ENCODE data around the gene NAA60.

DNA sequence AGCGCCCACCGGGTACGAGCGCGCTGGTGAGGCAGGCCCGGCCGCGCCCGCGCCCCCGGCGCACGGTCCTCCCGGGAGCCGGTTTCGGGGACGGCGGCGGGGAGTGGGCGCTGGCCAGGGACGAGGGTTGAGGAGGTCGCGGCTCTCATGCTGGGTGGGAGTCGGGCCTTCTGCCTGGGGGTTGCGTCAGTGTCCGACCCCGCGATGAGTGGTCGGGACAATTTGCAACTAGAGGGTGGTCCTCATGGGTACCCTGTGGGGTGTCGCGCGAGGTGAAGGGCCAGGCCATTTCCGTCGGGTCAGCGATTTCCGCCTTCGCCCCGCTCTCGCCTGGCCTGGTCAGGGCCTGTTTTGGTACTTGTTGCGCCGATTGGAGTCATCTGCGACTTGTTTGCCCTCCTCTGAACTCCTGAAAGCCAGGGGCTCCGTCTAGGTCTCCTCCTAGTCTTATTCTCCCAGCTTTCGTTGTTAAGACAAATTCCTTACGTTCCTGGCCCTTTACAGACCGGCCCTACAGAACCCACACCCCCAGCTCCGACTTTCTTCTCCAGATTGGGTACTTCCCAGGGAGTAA lies 14.9 kb downstream of the NAA60 start:
- TF ChIP-seq POLR2A (IDR thresholded peaks at IDR 0.05) = no peak
- TF ChIP-seq, protein P1, sequence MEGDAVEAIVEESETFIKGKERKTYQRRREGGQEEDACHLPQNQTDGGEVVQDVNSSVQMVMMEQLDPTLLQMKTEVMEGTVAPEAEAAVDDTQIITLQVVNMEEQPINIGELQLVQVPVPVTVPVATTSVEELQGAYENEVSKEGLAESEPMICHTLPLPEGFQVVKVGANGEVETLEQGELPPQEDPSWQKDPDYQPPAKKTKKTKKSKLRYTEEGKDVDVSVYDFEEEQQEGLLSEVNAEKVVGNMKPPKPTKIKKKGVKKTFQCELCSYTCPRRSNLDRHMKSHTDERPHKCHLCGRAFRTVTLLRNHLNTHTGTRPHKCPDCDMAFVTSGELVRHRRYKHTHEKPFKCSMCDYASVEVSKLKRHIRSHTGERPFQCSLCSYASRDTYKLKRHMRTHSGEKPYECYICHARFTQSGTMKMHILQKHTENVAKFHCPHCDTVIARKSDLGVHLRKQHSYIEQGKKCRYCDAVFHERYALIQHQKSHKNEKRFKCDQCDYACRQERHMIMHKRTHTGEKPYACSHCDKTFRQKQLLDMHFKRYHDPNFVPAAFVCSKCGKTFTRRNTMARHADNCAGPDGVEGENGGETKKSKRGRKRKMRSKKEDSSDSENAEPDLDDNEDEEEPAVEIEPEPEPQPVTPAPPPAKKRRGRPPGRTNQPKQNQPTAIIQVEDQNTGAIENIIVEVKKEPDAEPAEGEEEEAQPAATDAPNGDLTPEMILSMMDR (IDR thresholded peaks at IDR 0.05) = no peak

Measured in body of pancreas (tissue), 4 donors.